ENCODE data around the gene PLEKHM1. TPM values are rescaled to one million over a fixed set of nuclear protein-coding genes. Genes with fewer than 3 reads are reported as not detected.
A peak's percentile ranks its signal among the peaks of the same experiment; 100 is the strongest.
"Not testable (repeated sequence)": the region's sequence is repeated elsewhere in the genome, so short reads cannot be mapped to it uniquely, and the experiment has no call there.

Gene PLEKHM1
- total and polyA plus RNA-seq, 2 donors (not counting 3 experiments of a cell fraction or from before 2014, with no cell fraction given) = 29.7 to 52.0 TPM

GRCh38 chr17:45505183-45505582 is 14.7 kb upstream of the PLEKHM1 start:
- H3K27me3 ChIP-seq (ENCODE audit: control insufficient read depth in 2 of 2, insufficient read depth in 2 of 2, low read length in 2 of 2); H3K9me1 ChIP-seq (replicated peaks; ENCODE audit: control insufficient read depth, extremely low read depth, insufficient read depth, low read length); dilution Hi-C loops (cut with MboI; ENCODE audit: extremely low pct_ligation_motif_present, low sequenced_read_pairs); DNase-seq (ENCODE audit: low read depth, low spot score); H3K4me1 ChIP-seq (ENCODE audit: control insufficient read depth, extremely low read depth, insufficient read depth, low read length); H3K79me2 ChIP-seq (ENCODE audit: control insufficient read depth, insufficient read depth, low read length); H3K27ac ChIP-seq (ENCODE audit: insufficient read depth, low read depth, low read length); intact Hi-C loops (cut with micrococcal nuclease); H3K9me3 ChIP-seq (replicated peaks; ENCODE audit: control insufficient read depth, insufficient read depth, low read length); H4K20me1 ChIP-seq (replicated peaks; ENCODE audit: control insufficient read depth, extremely low read depth, insufficient read depth, low read length); H3K36me3 ChIP-seq (ENCODE audit: control insufficient read depth in 2 of 2, extremely low read depth in 1 of 2, insufficient read depth in 2 of 2, low read length in 2 of 2); BruUV-seq (replicated peaks); H3K9ac ChIP-seq (replicated peaks; ENCODE audit: extremely low read depth, insufficient read depth, low read length); CTCF ChIA-PET; FAIRE-seq; H3K4me2 ChIP-seq (ENCODE audit: insufficient read depth, low read length); H2AFZ ChIP-seq (ENCODE audit: low read depth, low read length); H3K4me3 ChIP-seq (replicated peaks in 1 of 3; ENCODE audit: insufficient read depth in 1 of 3, low read depth in 1 of 3, low read length in 3 of 3): not testable (repeated sequence)
- POLR2A ChIA-PET = interaction anchor here (0.7 kb wide), 1 partner anchor 289 kb away, joined by 3 read pairs; no protein-coding TSS in a partner anchor

GRCh38 chr17:45501092-45501707 is 10.7 kb upstream of the PLEKHM1 start:
- POLR2A ChIA-PET; intact Hi-C loops (cut with micrococcal nuclease); H3K36me3 ChIP-seq (ENCODE audit: control insufficient read depth in 2 of 2, extremely low read depth in 1 of 2, insufficient read depth in 2 of 2, low read length in 2 of 2); H3K79me2 ChIP-seq (ENCODE audit: control insufficient read depth, insufficient read depth, low read length); H3K4me2 ChIP-seq (ENCODE audit: insufficient read depth, low read length); H3K4me1 ChIP-seq (ENCODE audit: control insufficient read depth, extremely low read depth, insufficient read depth, low read length); H3K9me3 ChIP-seq (replicated peaks; ENCODE audit: control insufficient read depth, insufficient read depth, low read length); H4K20me1 ChIP-seq (replicated peaks; ENCODE audit: control insufficient read depth, extremely low read depth, insufficient read depth, low read length); FAIRE-seq; H3K27ac ChIP-seq (ENCODE audit: insufficient read depth, low read depth, low read length); H2AFZ ChIP-seq (ENCODE audit: low read depth, low read length); dilution Hi-C loops (cut with MboI; ENCODE audit: extremely low pct_ligation_motif_present, low sequenced_read_pairs); BruUV-seq (replicated peaks); H3K4me3 ChIP-seq (replicated peaks in 1 of 3; ENCODE audit: insufficient read depth in 1 of 3, low read depth in 1 of 3, low read length in 3 of 3); H3K27me3 ChIP-seq (ENCODE audit: control insufficient read depth in 2 of 2, insufficient read depth in 2 of 2, low read length in 2 of 2); DNase-seq (ENCODE audit: low read depth, low spot score); H3K9me1 ChIP-seq (replicated peaks; ENCODE audit: control insufficient read depth, extremely low read depth, insufficient read depth, low read length); H3K9ac ChIP-seq (replicated peaks; ENCODE audit: extremely low read depth, insufficient read depth, low read length): not testable (repeated sequence)
- CTCF ChIA-PET = interaction anchor here (1.0 kb wide), 1 partner anchor 73 kb away, joined by 3 read pairs; no protein-coding TSS in a partner anchor
- TF ChIP-seq CTCF (IDR thresholded peaks at IDR 0.05; ENCODE audit: extremely low read depth in 1 of 2, insufficient read depth in 1 of 2, low read depth in 1 of 2, low read length in 2 of 2) = peak in 1 of 2 donors; percentile 18

- H3K27me3 ChIP-seq (ENCODE audit: control insufficient read depth in 2 of 2, insufficient read depth in 2 of 2, low read length in 2 of 2); H3K4me3 ChIP-seq (replicated peaks in 1 of 3; ENCODE audit: insufficient read depth in 1 of 3, low read depth in 1 of 3, low read length in 3 of 3); H3K27ac ChIP-seq (ENCODE audit: insufficient read depth, low read depth, low read length); H3K9me3 ChIP-seq (replicated peaks; ENCODE audit: control insufficient read depth, insufficient read depth, low read length); H3K9me1 ChIP-seq (replicated peaks; ENCODE audit: control insufficient read depth, extremely low read depth, insufficient read depth, low read length); H3K79me2 ChIP-seq (ENCODE audit: control insufficient read depth, insufficient read depth, low read length); H3K36me3 ChIP-seq (ENCODE audit: control insufficient read depth in 2 of 2, extremely low read depth in 1 of 2, insufficient read depth in 2 of 2, low read length in 2 of 2); BruUV-seq (replicated peaks); dilution Hi-C loops (cut with MboI; ENCODE audit: extremely low pct_ligation_motif_present, low sequenced_read_pairs); FAIRE-seq; H4K20me1 ChIP-seq (replicated peaks; ENCODE audit: control insufficient read depth, extremely low read depth, insufficient read depth, low read length); H2AFZ ChIP-seq (ENCODE audit: low read depth, low read length); POLR2A ChIA-PET; H3K4me2 ChIP-seq (ENCODE audit: insufficient read depth, low read length); H3K4me1 ChIP-seq (ENCODE audit: control insufficient read depth, extremely low read depth, insufficient read depth, low read length); H3K9ac ChIP-seq (replicated peaks; ENCODE audit: extremely low read depth, insufficient read depth, low read length); DNase-seq (ENCODE audit: low read depth, low spot score); intact Hi-C loops (cut with micrococcal nuclease): not testable (repeated sequence)
- CTCF ChIA-PET = interaction anchor here (1.0 kb wide), 1 partner anchor 72 kb away, joined by 3 read pairs; no protein-coding TSS in a partner anchor
These were observed 10.0 kb upstream of the PLEKHM1 start for GRCh38 chr17:45500478-45500877.

Measured in endothelial cell of umbilical vein (primary cell).